Stomach (tissue), 4 donors: ENCODE results near the gene ATP9B.

ENCODE experiments used
- POLR2A ChIP-seq, 4 donors: fragments of 450-650 bp; IDR thresholded peaks; one replicate each; pipeline ENCODE4 v1.6.1; 2016; ENCODE audit warnings: antibody characterized with exemption in 4 of 4, control low read depth in 2 of 4, mild to moderate bottlenecking in 1 of 4, moderate library complexity in 1 of 4
- TF ChIP-seq, protein P1 (sequence below), 7 experiments: fragments of 450-650 bp in 4 of 7; fragments of 200-600 bp in 3 of 7; sonication (generic) in 3 of 7; IDR thresholded peaks; one replicate each; pipeline ENCODE4 v1.5.1; 2016 to 2019; ENCODE audit warnings: antibody characterized with exemption in 7 of 7, control low read depth in 2 of 7, mild to moderate bottlenecking in 1 of 7

DNA sequence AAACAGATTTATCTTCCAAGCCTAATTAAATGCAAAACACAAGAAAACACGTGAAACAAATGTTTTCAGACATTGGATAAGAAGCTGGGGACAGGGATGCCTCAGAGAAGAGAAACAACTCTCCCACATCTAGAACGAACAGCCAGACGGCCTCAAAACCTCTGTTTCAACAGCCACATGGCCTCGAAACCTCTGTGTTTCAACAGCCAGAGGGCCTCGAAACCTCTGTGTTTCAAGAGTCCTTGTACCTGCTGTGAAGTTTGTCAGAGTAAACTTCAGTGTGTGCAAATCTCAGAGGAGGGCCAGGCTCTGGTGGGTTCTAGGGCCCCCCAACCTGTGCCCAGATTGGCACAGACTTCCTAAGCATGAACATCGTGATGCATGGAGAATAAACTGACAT is 283.2 kb downstream of the ATP9B start:
- TF ChIP-seq, protein P1, sequence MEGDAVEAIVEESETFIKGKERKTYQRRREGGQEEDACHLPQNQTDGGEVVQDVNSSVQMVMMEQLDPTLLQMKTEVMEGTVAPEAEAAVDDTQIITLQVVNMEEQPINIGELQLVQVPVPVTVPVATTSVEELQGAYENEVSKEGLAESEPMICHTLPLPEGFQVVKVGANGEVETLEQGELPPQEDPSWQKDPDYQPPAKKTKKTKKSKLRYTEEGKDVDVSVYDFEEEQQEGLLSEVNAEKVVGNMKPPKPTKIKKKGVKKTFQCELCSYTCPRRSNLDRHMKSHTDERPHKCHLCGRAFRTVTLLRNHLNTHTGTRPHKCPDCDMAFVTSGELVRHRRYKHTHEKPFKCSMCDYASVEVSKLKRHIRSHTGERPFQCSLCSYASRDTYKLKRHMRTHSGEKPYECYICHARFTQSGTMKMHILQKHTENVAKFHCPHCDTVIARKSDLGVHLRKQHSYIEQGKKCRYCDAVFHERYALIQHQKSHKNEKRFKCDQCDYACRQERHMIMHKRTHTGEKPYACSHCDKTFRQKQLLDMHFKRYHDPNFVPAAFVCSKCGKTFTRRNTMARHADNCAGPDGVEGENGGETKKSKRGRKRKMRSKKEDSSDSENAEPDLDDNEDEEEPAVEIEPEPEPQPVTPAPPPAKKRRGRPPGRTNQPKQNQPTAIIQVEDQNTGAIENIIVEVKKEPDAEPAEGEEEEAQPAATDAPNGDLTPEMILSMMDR (IDR thresholded peaks at IDR 0.05) = no peak
- TF ChIP-seq POLR2A (IDR thresholded peaks at IDR 0.05) = no peak
